ENCODE results near the gene C10orf95.

DNA sequence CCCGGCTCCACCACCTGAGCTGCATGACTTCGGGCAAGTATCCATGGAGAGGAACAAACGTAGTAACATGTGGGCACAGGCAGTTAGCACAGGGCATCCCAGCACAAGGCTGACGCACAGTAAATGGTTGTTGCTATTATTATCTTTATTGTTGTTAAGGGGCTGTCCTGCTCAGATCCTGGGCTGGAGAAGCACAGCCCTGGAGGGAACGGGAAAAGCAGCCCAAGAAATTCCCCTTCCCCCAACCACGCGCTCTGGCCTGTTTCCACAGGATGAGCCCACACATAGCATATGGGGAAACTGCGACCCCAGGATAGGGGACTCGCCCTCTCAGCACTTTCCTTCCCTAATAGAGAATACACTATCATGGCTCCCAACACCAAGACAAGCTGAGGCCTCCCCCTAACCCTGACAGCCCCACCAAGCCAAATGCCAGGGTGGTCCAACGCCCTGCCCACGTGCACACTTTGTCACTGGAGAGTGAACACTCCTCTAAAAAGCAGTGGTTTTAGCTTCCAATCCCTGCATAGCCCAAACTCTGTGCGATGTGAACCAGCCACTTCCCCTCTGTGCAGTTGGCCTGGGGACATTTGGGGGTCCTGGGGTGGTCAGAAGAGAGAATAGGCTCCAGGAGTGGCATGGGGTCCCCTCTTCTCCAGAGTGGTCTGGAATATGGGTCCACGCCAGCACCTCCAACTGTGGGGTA lies 43.8 kb downstream of the C10orf95 start:
- TF ChIP-seq, protein P1, sequence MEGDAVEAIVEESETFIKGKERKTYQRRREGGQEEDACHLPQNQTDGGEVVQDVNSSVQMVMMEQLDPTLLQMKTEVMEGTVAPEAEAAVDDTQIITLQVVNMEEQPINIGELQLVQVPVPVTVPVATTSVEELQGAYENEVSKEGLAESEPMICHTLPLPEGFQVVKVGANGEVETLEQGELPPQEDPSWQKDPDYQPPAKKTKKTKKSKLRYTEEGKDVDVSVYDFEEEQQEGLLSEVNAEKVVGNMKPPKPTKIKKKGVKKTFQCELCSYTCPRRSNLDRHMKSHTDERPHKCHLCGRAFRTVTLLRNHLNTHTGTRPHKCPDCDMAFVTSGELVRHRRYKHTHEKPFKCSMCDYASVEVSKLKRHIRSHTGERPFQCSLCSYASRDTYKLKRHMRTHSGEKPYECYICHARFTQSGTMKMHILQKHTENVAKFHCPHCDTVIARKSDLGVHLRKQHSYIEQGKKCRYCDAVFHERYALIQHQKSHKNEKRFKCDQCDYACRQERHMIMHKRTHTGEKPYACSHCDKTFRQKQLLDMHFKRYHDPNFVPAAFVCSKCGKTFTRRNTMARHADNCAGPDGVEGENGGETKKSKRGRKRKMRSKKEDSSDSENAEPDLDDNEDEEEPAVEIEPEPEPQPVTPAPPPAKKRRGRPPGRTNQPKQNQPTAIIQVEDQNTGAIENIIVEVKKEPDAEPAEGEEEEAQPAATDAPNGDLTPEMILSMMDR (conservative IDR thresholded peaks at IDR 0.05 in 1 of 2, IDR thresholded peaks at IDR 0.05 in 1 of 2; ENCODE audit: low read depth in 1 of 2, low read length in 2 of 2), result no peak
- no peak for TF ChIP-seq EZH2 (IDR thresholded peaks at IDR 0.05; ENCODE audit: low read length, missing control alignments)
